ENCODE results near the gene CDH16.

DNA sequence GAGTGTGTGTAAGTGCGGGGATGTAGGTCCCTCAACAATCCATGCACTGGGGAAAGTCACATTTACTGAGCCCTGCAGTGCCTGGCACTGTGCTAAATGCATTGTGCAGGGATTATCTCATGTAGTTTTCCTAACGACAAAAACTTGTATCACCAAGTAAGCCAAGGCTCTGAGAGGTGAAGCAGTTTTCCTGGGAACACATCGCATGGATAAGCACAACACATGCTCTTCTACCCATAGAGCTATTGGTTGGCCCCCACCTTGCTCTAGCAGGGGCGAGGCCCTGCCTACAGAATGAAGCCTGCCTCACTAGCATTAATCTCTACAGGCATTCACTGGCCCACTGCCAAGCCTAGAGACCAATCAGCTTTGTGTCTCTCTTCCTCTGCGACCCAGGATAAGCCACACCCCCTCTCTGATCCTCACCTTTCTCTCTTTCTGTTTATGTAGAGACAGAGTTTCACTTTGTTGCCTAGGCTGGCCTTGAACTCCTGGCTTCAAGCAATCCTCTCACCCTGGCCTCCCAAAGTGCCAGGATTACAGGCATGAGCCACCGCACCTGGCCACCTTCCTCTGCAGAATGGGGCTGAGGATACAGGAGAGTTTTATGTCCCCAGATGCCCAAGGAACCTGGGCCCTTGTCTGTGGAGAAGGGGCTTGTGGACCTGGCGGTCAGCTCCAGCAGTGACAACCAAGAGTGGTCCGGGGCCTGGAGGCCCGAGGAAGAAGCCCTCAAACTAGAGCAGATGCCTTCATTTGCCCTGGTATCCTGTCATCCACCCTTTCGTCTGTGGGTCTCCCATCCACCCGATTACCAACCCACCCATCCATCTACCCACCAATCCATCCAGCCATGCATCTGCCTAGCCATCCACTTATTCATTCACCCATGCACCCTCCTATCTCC, 12.8 kb downstream of the CDH16 start:
- TF ChIP-seq SIN3A (IDR thresholded peaks at IDR 0.05; ENCODE audit: borderline replicate concordance, insufficient read depth, low read length) (no peak), POLR2AphosphoS5 (IDR thresholded peaks at IDR 0.05; ENCODE audit: low read depth, low read length) (no peak)
